AG04449 (cell line): ENCODE results near the gene TNF.

Experiments
- CTCF ChIA-PET: fragments of 350-600 bp; formaldehyde crosslinking; extraction: SDS; loops from one replicate; lab custom pipeline; 2021; ENCODE audit warnings: antibody characterized with exemption; lab: Yijun Ruan, JAX
- POLR2A ChIA-PET: fragments of 400-600, 350-600 bp; formaldehyde crosslinking; extraction: SDS; loops from one replicate; lab custom pipeline; 2020; ENCODE audit warnings: antibody characterized with exemption, inconsistent platforms; lab: Yijun Ruan, JAX
- DNase-seq: peaks from one replicate; pipeline ENCODE4 v3.0.0-alpha.2; 2010; ENCODE audit warnings: low read depth, low spot score
- H3K4me3 ChIP-seq: 2 replicates; pipeline ENCODE4 v1.5.1; 2011; ENCODE audit warnings: low read depth, mild to moderate bottlenecking, control low read depth, low read length
- TF ChIP-seq, protein P1 (sequence below): IDR thresholded peaks from one replicate; pipeline ENCODE4 v1.5.1; 2011; ENCODE audit warnings: mild to moderate bottlenecking, moderate library complexity, low read length, control low read depth, inconsistent platforms; ENCODE audit not compliant: insufficient read depth; ENCODE audit errors: missing control alignments

TNF gene

GRCh38 chr6:31581434-31582229 lies 6.3 kb downstream of the TNF start:
- ChIA-PET POLR2A (interaction anchor here (0.6 to 1.9 kb wide), 3 partner anchors 17 to 34 kb away, joined by 3 to 4 read pairs (median 4); partner anchors contain the start of gene NFKBIL1), CTCF (interaction anchor here (1.1 to 31.3 kb wide), 7 partner anchors 7 to 72 kb away, joined by 3 to 1569 read pairs (median 7); partner anchors contain the start of genes ATP6V1G2, DDX39B, LTA and NCR3)
- TF ChIP-seq, protein P1, sequence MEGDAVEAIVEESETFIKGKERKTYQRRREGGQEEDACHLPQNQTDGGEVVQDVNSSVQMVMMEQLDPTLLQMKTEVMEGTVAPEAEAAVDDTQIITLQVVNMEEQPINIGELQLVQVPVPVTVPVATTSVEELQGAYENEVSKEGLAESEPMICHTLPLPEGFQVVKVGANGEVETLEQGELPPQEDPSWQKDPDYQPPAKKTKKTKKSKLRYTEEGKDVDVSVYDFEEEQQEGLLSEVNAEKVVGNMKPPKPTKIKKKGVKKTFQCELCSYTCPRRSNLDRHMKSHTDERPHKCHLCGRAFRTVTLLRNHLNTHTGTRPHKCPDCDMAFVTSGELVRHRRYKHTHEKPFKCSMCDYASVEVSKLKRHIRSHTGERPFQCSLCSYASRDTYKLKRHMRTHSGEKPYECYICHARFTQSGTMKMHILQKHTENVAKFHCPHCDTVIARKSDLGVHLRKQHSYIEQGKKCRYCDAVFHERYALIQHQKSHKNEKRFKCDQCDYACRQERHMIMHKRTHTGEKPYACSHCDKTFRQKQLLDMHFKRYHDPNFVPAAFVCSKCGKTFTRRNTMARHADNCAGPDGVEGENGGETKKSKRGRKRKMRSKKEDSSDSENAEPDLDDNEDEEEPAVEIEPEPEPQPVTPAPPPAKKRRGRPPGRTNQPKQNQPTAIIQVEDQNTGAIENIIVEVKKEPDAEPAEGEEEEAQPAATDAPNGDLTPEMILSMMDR = no peak
- no peak for DNase-seq
- peak overlapping the region; percentile 89 for H3K4me3 ChIP-seq

DNA sequence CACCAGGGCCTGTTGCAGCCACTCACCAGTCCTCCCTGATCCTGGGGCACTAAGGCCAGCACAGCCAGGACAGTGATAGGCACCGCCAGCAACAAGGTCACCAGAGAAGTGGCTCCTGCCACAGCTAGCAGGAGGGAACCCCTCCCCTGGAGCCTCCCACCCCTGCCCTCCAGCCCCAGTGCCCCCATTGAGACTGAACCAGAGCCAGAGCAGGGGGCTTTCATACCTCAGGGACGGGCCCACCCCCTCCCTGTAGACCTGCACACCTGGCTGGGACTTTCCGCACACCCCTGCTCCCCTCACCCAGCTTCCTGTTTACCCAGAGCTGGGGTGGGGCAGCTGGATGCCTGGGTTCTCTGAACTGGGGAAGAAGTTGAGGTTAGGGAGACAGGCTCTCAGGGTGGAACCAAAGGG lies 6.9 kb downstream of the TNF start, which contains the start of gene LTB:
Gene LTB, minus strand, starts transcription at position 195 of the 414 bp plus-strand sequence. Its CDS starts 7 bp downstream, at position 188.
- peak within 1 kb of the TSS; percentile 89 for H3K4me3 ChIP-seq
- no peak for DNase-seq
- ChIA-PET POLR2A (interaction anchor here (1.9 kb wide), 2 partner anchors 16 to 35 kb away, joined by 4 read pairs; partner anchors contain the start of gene NFKBIL1), CTCF (interaction anchor here (1.1 to 31.3 kb wide), 5 partner anchors 7 to 54 kb away, joined by 3 to 1569 read pairs (median 40); partner anchors contain the start of genes ATP6V1G2, DDX39B, LTA and NCR3)
- TF ChIP-seq, protein P1 = no peak

- POLR2A ChIA-PET = no interaction called here
- no peak for DNase-seq
These were observed 10.1 kb downstream of the TNF start for GRCh38 chr6:31585491-31585890.

GRCh38 chr6:31586008-31586407 lies 10.6 kb downstream of the TNF start, which contains the start of gene LST1:
LST1 (plus strand) TSS chr6:31586277; CDS start chr6:31587300, 1,023 bp downstream.
- ChIA-PET CTCF (interaction anchor here (1.5 to 31.3 kb wide), 4 partner anchors 9 to 33 kb away, joined by 10 to 1569 read pairs (median 237); partner anchors contain the start of genes ATP6V1G2, DDX39B, LTA and NCR3), POLR2A (no interaction called here)
- no peak within 1 kb of the TSS for H3K4me3 ChIP-seq
- no peak for DNase-seq
- TF ChIP-seq, protein P1 = no peak

More at GRCh38 chr6:31585491-31585890, 10.1 kb downstream of the TNF start:
- CTCF ChIA-PET = interaction anchor here (0.9 to 31.3 kb wide), 5 partner anchors 8 to 33 kb away, joined by 3 to 1569 read pairs (median 15); partner anchors contain the start of genes ATP6V1G2, DDX39B, LTA and NCR3
- H3K4me3 ChIP-seq = no peak overlapping the region
- TF ChIP-seq, protein P1 = no peak

- CTCF ChIA-PET = interaction anchor here (1.5 to 31.3 kb wide), 5 partner anchors 8 to 34 kb away, joined by 10 to 1569 read pairs (median 40); partner anchors contain the start of genes ATP6V1G2, DDX39B, LTA and NCR3
- TF ChIP-seq, protein P1 = no peak
- POLR2A ChIA-PET = no interaction called here
- H3K4me3 ChIP-seq = no peak overlapping the region
- DNase-seq = no peak
These were observed 11.4 kb downstream of the TNF start for GRCh38 chr6:31586599-31587281.
